MM.1S (cell line): ENCODE data around the gene CNR1.

Experiments used
- DNase-seq: peaks from one replicate; pipeline ENCODE4 v3.0.0-alpha.2; 2015
- H2AFZ ChIP-seq: fragments of 300-600 bp; sonication (generic); 2 replicates; pipeline ENCODE4 v1.6.0; 2016; ENCODE audit warnings: antibody characterized with exemption, low read length
- H3F3A ChIP-seq: fragments of 300-600 bp; sonication (generic); 2 replicates; pipeline ENCODE4 v1.6.1; 2016; ENCODE audit warnings: mild to moderate bottlenecking, antibody characterized with exemption, low read length, moderate library complexity, mixed read lengths; ENCODE audit not compliant: insufficient read depth
- H3K27ac ChIP-seq: fragments of 300-600 bp; sonication (generic); 2 replicates; pipeline ENCODE4 v1.5.1; 2016; ENCODE audit warnings: mild to moderate bottlenecking, low read length
- H3K27me3 ChIP-seq: fragments of 300-600 bp; sonication (generic); replicated peaks from 2 replicates; pipeline ENCODE4 v1.6.0; 2016; ENCODE audit warnings: low read length; ENCODE audit not compliant: insufficient read depth
- H3K36me3 ChIP-seq: fragments of 300-600 bp; sonication (generic); replicated peaks from 2 replicates; pipeline ENCODE4 v1.6.1; 2016; ENCODE audit warnings: mild to moderate bottlenecking, low read length, mixed read lengths; ENCODE audit not compliant: insufficient read depth
- H3K4me1 ChIP-seq: fragments of 300-600 bp; sonication (generic); 2 replicates; pipeline ENCODE4 v1.6.1; 2016; ENCODE audit warnings: low read length, mixed read lengths
- H3K4me2 ChIP-seq: fragments of 300-600 bp; sonication (generic); 2 replicates; pipeline ENCODE4 v1.6.0; 2016; ENCODE audit warnings: low read depth, low read length
- H3K4me3 ChIP-seq: fragments of 300-600 bp; sonication (generic); 2 replicates; pipeline ENCODE4 v1.5.1; 2016; ENCODE audit warnings: low read length, mixed read lengths
- H3K79me2 ChIP-seq: fragments of 300-600 bp; sonication (generic); 2 replicates; pipeline ENCODE4 v1.6.1; 2016; ENCODE audit warnings: mixed run types, low read length, mixed read lengths
- H3K9ac ChIP-seq: fragments of 300-600 bp; sonication (generic); 2 replicates; pipeline ENCODE4 v1.6.1; 2016; ENCODE audit warnings: low read length, mixed read lengths
- H3K9me2 ChIP-seq: fragments of 300-600 bp; sonication (generic); replicated peaks from 2 replicates; pipeline ENCODE4 v1.6.1; 2016; ENCODE audit warnings: mild to moderate bottlenecking, low read length, mixed read lengths; ENCODE audit not compliant: insufficient read depth
- H3K9me3 ChIP-seq: fragments of 300-600 bp; sonication (generic); replicated peaks from 2 replicates; pipeline ENCODE4 v1.6.1; 2016; ENCODE audit warnings: mild to moderate bottlenecking, low read length, mixed read lengths; ENCODE audit not compliant: insufficient read depth
- H4K20me1 ChIP-seq: fragments of 300-600 bp; sonication (generic); 2 replicates; pipeline ENCODE4 v1.6.1; 2016; ENCODE audit warnings: mild to moderate bottlenecking, low read length, moderate library complexity, mixed read lengths; ENCODE audit not compliant: insufficient read depth
- CTCF ChIP-seq: fragments of 300-600 bp; sonication (generic); IDR thresholded peaks from 2 replicates; pipeline ENCODE4 v1.5.1; 2016; ENCODE audit warnings: antibody characterized with exemption, low read length, mixed read lengths
- EZH2 ChIP-seq: fragments of 300-600 bp; sonication (generic); optimal IDR thresholded peaks from 2 replicates; pipeline ENCODE3; 2017; ENCODE audit warnings: low read depth, mild to moderate bottlenecking, antibody characterized with exemption, low read length, mixed read lengths
- EZH2phosphoT487 ChIP-seq: fragments of 300-600 bp; sonication (generic); IDR thresholded peaks from 2 replicates; pipeline ENCODE4 v1.6.1; 2018; ENCODE audit warnings: antibody characterized with exemption, low read length

The CNR1 gene

DNA sequence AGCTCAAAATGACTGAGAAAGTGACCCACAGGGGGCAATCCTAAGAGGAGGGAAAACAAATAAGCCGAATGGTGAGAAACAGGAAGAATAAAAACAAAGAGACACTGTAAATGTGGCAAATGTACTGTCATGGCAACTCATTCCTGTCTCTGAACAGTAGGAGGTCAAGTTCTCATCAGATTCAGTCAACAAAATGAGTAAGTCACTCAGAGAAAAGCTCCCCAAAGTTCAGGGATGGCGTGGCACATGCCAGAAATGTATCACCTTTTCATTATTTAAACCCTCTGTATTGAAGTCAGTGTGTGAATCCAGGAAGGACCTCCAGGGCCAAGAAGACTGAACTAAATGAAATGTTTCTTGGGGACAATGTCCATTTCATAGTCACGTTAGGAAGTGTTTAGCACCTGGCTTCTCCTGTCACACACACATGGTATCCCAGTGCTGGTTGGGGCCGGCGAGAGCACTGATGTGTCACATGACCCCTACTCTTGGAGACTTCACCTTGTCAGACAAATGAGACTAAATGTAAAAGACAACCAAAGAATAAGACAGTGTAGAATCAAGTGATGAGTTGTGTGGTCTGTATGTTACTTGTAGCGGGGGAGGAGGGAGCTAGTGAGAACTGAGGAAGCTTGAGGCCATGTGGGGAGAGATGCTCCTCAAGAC lies 20.7 kb downstream of the CNR1 start:
- no peaks in the 10 kb centered on the region for H3K9me3 ChIP-seq
- TF ChIP-seq CTCF (no peak), EZH2 (no peak), EZH2phosphoT487 (no peak)
- H3K9me2 ChIP-seq: no peaks in the 10 kb centered on the region
- H3K4me3 ChIP-seq: no peak overlapping the region
- DNase-seq: no peak
- H3K4me2 ChIP-seq: no peak overlapping the region
- no peaks in the 10 kb centered on the region for H3K27me3 ChIP-seq
- no peak overlapping the region for H3K27ac ChIP-seq
- no peaks in the 10 kb centered on the region for H3K4me1 ChIP-seq
- H4K20me1 ChIP-seq: no peaks in the 10 kb centered on the region
- H3K9ac ChIP-seq: no peak overlapping the region
- H3F3A ChIP-seq: no peaks in the 10 kb centered on the region
- no peak overlapping the region for H2AFZ ChIP-seq
- no peaks in the 10 kb centered on the region for H3K36me3 ChIP-seq
- H3K79me2 ChIP-seq: no peaks in the 10 kb centered on the region

DNA sequence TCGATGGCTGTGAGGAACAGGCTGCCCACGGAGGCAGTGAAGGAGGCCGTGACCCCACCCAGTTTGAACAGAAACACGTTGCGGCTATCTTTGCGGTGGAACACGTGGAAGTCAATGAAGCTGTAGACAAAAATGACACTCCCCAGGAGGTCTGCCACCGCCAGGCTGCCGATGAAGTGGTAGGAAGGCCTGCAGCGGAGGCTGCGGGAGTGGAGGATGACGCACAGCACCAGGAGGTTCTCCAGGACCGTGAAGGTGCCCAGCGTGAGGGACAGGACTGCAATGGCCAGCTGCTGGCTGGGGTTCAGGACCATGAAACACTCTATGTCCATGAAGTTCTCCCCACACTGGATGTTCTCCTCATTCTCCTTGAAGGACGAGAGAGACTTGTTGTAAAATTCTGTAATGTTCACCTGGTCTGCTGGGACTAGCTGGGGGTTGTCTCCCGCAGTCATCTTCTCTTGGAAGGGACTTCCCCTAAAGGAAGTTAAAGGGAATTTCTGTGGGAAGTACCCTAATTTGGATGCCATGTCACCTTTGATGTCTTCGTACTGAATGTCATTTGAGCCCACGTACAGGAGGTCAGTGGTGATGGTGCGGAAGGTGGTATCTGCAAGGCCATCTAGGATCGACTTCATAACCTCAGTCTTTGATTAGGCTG lies 21.4 kb downstream of the CNR1 start:
- Histone ChIP-seq H3K4me1 (no peaks in the 10 kb centered on the region), H3K79me2 (no peaks in the 10 kb centered on the region), H3K27me3 (no peaks in the 10 kb centered on the region), H3F3A (no peaks in the 10 kb centered on the region), H4K20me1 (no peaks in the 10 kb centered on the region), H2AFZ (no peak overlapping the region), H3K36me3 (no peaks in the 10 kb centered on the region), H3K9me2 (no peaks in the 10 kb centered on the region), H3K9me3 (no peaks in the 10 kb centered on the region), H3K4me3 (no peak overlapping the region), H3K4me2 (no peak overlapping the region), H3K27ac (no peak overlapping the region), H3K9ac (no peak overlapping the region)
- no peak for DNase-seq
- TF ChIP-seq CTCF (no peak), EZH2 (no peak), EZH2phosphoT487 (no peak)

DNA sequence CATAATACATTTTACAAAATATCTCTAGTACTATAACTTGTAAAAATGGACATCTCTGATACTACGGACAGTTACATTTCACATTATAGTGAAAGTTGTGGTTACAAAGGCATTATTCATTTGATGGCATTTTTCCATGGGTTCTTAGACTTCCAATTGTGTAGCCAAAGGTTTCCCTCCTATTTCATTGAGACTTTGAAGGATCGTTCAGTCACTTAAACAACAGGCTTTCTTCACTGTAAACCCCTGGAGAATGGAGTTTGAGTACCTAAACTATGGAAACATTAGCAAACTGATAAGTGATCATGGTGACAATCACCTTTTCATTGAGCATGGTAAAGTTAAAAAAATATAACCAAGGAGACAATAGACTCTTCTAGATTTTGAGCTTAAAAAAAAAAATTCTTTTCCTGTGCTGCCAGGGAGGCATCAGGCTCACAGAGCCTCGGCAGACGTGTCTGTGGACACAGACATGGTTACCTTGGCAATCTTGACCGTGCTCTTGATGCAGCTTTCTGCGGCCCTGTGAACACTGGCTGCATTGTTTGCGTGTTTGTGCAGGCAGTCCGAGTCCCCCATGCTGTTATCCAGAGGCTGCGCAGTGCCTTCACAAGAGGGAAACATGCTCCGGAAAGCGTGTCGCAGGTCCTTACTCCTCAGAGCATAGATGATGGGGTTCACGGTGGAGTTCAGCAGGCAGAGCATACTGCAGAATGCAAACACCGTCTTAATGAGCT lies 22.6 kb downstream of the CNR1 start:
- Histone ChIP-seq H3K9me3 (no peaks in the 10 kb centered on the region), H3K27me3 (no peaks in the 10 kb centered on the region), H3K27ac (no peak overlapping the region), H2AFZ (no peak overlapping the region), H3K9ac (no peak overlapping the region), H3K79me2 (no peaks in the 10 kb centered on the region), H3K4me1 (no peaks in the 10 kb centered on the region), H3K9me2 (no peaks in the 10 kb centered on the region), H3K4me3 (no peak overlapping the region), H4K20me1 (no peaks in the 10 kb centered on the region), H3K36me3 (no peaks in the 10 kb centered on the region), H3K4me2 (no peak overlapping the region), H3F3A (no peaks in the 10 kb centered on the region)
- DNase-seq: no peak
- TF ChIP-seq CTCF (no peak), EZH2 (no peak), EZH2phosphoT487 (no peak)
